HG03378 (cell line): ENCODE data around the gene EEF1E1.
"Not testable (repeated sequence)": the region's sequence is repeated elsewhere in the genome, so short reads cannot be mapped to it uniquely, and the experiment has no call there.

Source experiments
- ATAC-seq: cut with Tn5 transposase; IDR thresholded peaks from one replicate; pipeline ENCODE4 v1.9.1; 2021; ENCODE audit warnings: mild to moderate bottlenecking, moderate library complexity; ENCODE audit not compliant: unreplicated experiment

The EEF1E1 gene

GRCh38 chr6:8064638-8065518 is 37.5 kb downstream of the EEF1E1 start:
- peak; percentile 0 for ATAC-seq

- ATAC-seq = peak; percentile 86
Observed at GRCh38 chr6:8063761-8064637, 38.3 kb downstream of the EEF1E1 start, which contains the start of gene BLOC1S5. Gene BLOC1S5, minus strand, starts transcription at chr6:8064389. Its CDS starts 13 bp downstream, at chr6:8064376.

- no peak for ATAC-seq
Observed at GRCh38 chr6:8061736-8062135, 40.6 kb downstream of the EEF1E1 start.

- no peak for ATAC-seq
Observed at GRCh38 chr6:8060346-8060745, 42.0 kb downstream of the EEF1E1 start.

GRCh38 chr6:8059129-8059528 is 43.2 kb downstream of the EEF1E1 start:
- no peak for ATAC-seq

- no peak for ATAC-seq
Observed at GRCh38 chr6:8057793-8058192, 44.6 kb downstream of the EEF1E1 start.

- ATAC-seq = no peak
Observed at GRCh38 chr6:8057263-8057662, 45.1 kb downstream of the EEF1E1 start.

GRCh38 chr6:8054276-8054675 is 48.1 kb downstream of the EEF1E1 start:
- no peak for ATAC-seq

GRCh38 chr6:8047541-8048292 is 54.6 kb downstream of the EEF1E1 start:
- no peak for ATAC-seq

- not testable (repeated sequence) for ATAC-seq
Observed at GRCh38 chr6:8045769-8046168, 56.6 kb downstream of the EEF1E1 start.

GRCh38 chr6:8043221-8043620 is 59.1 kb downstream of the EEF1E1 start:
- no peak for ATAC-seq

GRCh38 chr6:8041913-8042583 is 60.3 kb downstream of the EEF1E1 start:
- ATAC-seq = no peak

- not testable (repeated sequence) for ATAC-seq
Observed at GRCh38 chr6:8034107-8034506, 68.2 kb downstream of the EEF1E1 start.

GRCh38 chr6:8030920-8031319 is 71.4 kb downstream of the EEF1E1 start:
- no peak for ATAC-seq
